GM18520 (cell line): ENCODE results near the gene THEMIS2.
"Not testable (repeated sequence)": the region's sequence is repeated elsewhere in the genome, so short reads cannot be mapped to it uniquely, and the experiment has no call there.

Experiments used
- ATAC-seq: cut with Tn5 transposase; IDR thresholded peaks from one replicate; pipeline ENCODE4 v1.9.1; 2021; ENCODE audit not compliant: unreplicated experiment

Gene THEMIS2

GRCh38 chr1:27872059-27872801, at the start of gene THEMIS2:
Gene THEMIS2, plus strand, starts transcription at chr1:27872544. Its CDS starts 28 bp downstream, at chr1:27872572.
- no peak for ATAC-seq

GRCh38 chr1:27823784-27824183, 48.6 kb upstream of the THEMIS2 start:
- ATAC-seq, result no peak

GRCh38 chr1:27824411-27824810, 47.9 kb upstream of the THEMIS2 start:
- no peak for ATAC-seq

GRCh38 chr1:27829339-27829960, 42.9 kb upstream of the THEMIS2 start:
- not testable (repeated sequence) for ATAC-seq

GRCh38 chr1:27830621-27831440, 41.5 kb upstream of the THEMIS2 start, which contains the start of gene PPP1R8:
Gene PPP1R8, plus strand, starts transcription at chr1:27830782. Its CDS starts 54 bp downstream, at chr1:27830836.
- ATAC-seq, result peak; percentile 90

GRCh38 chr1:27831568-27832410, 40.6 kb upstream of the THEMIS2 start:
- no peak for ATAC-seq

- no peak for ATAC-seq
These were observed 39.6 kb upstream of the THEMIS2 start for GRCh38 chr1:27832762-27833161.

- no peak for ATAC-seq
These were observed 38.9 kb upstream of the THEMIS2 start for GRCh38 chr1:27833470-27833869.

GRCh38 chr1:27835046-27835445, 37.3 kb upstream of the THEMIS2 start:
- ATAC-seq, result no peak

- ATAC-seq, result no peak
These were observed 36.8 kb upstream of the THEMIS2 start for GRCh38 chr1:27835501-27835900.

- no peak for ATAC-seq
These were observed 22.4 kb upstream of the THEMIS2 start for GRCh38 chr1:27849951-27850350.

GRCh38 chr1:27855085-27855484, 17.3 kb upstream of the THEMIS2 start:
- ATAC-seq, result no peak

GRCh38 chr1:27856561-27857343, 15.6 kb upstream of the THEMIS2 start:
- no peak for ATAC-seq

GRCh38 chr1:27857552-27857951, 14.8 kb upstream of the THEMIS2 start:
- ATAC-seq, result not testable (repeated sequence)

- ATAC-seq, result peak; percentile 66
These were observed 14.0 kb upstream of the THEMIS2 start for GRCh38 chr1:27858072-27858948.

- ATAC-seq, result no peak
These were observed 13.3 kb upstream of the THEMIS2 start for GRCh38 chr1:27858949-27859576.

- ATAC-seq, result no peak
These were observed 10.9 kb upstream of the THEMIS2 start for GRCh38 chr1:27861436-27861835.

- no peak for ATAC-seq
These were observed 10.3 kb upstream of the THEMIS2 start for GRCh38 chr1:27862004-27862403.
